ENCODE data around the gene FNDC10. TPM values are rescaled to one million over a fixed set of nuclear protein-coding genes. Genes with fewer than 3 reads are reported as not detected.

FNDC10 gene
- total RNA-seq, 1 experiment from 2014 or later, result 6.6 TPM

Other genes starting within 250 kb of the FNDC10 start
- 0.08 TPM in 1 of 2 replicates, not detected in the other for gene MXRA8, start 241.6 kb downstream of the FNDC10 start, total RNA-seq (2014; rRNA removed; shearing (Covaris generic))
- gene AURKAIP1, start 224.9 kb downstream of the FNDC10 start, total RNA-seq (2014; rRNA removed; shearing (Covaris generic)), result 136 and 146 TPM in 2 replicates
- 67.7 and 78.7 TPM in 2 replicates for gene CCNL2, start 200.8 kb downstream of the FNDC10 start, total RNA-seq (2014; rRNA removed; shearing (Covaris generic))
- gene MRPL20, start 192.8 kb downstream of the FNDC10 start, total RNA-seq (2014; rRNA removed; shearing (Covaris generic)), result 112 and 124 TPM in 2 replicates
- gene ANKRD65, start 178.9 kb downstream of the FNDC10 start, total RNA-seq (2014; rRNA removed; shearing (Covaris generic)), result not detected in 2 replicates
- gene VWA1, start 164.4 kb downstream of the FNDC10 start, total RNA-seq (2014; rRNA removed; shearing (Covaris generic)), result 11.7 and 15.3 TPM in 2 replicates
- gene ATAD3C, start 150.4 kb downstream of the FNDC10 start, total RNA-seq (2014; rRNA removed; shearing (Covaris generic)), result 0.05 TPM in 1 of 2 replicates, not detected in the other
- 31.3 and 36.3 TPM in 2 replicates for gene ATAD3B, start 128.4 kb downstream of the FNDC10 start, total RNA-seq (2014; rRNA removed; shearing (Covaris generic))
- gene ATAD3A, start 88.0 kb downstream of the FNDC10 start, total RNA-seq (2014; rRNA removed; shearing (Covaris generic)), result 32.1 and 36.5 TPM in 2 replicates
- 0.29 TPM in 1 of 2 replicates, not detected in the other for gene TMEM240, start 59.5 kb downstream of the FNDC10 start, total RNA-seq (2014; rRNA removed; shearing (Covaris generic))
- gene SSU72, start 25.3 kb downstream of the FNDC10 start, total RNA-seq (2014; rRNA removed; shearing (Covaris generic)), result 56.5 TPM in 2 replicates
- gene MIB2, start 15.4 kb upstream of the FNDC10 start, total RNA-seq (2014; rRNA removed; shearing (Covaris generic)), result 17.8 and 22.7 TPM in 2 replicates
- not detected in 2 replicates for gene MMP23B, start 32.0 kb upstream of the FNDC10 start, total RNA-seq (2014; rRNA removed; shearing (Covaris generic))
- 4.4 and 6.6 TPM in 2 replicates for gene CDK11B, start 58.9 kb upstream of the FNDC10 start, total RNA-seq (2014; rRNA removed; shearing (Covaris generic))
- gene SLC35E2B, start 92.7 kb upstream of the FNDC10 start, total RNA-seq (2014; rRNA removed; shearing (Covaris generic)), result 7.7 and 9.0 TPM in 2 replicates
- gene CDK11A, start 124.2 kb upstream of the FNDC10 start, total RNA-seq (2014; rRNA removed; shearing (Covaris generic)), result 4.4 and 6.7 TPM in 2 replicates
- gene NADK, start 178.3 kb upstream of the FNDC10 start, total RNA-seq (2014; rRNA removed; shearing (Covaris generic)), result 32.8 and 33.4 TPM in 2 replicates